PC-3 (cell line): ENCODE results near the gene SLC4A2. TPM values are rescaled to one million over a fixed set of nuclear protein-coding genes. Genes with fewer than 3 reads are reported as not detected.
A peak's percentile ranks its signal among the peaks of the same experiment; 100 is the strongest.

Experiments used
- ATAC-seq: fragments of 200-7000 bp; cut with Tn5 transposase; 2 replicates; pipeline ENCODE4 v1.9.1; 2020; ENCODE audit warnings: mild to moderate bottlenecking, moderate library complexity
- BruUV-seq: library from RNA; stranded (reverse); fragments of 400-500 nt; replicated peaks from 2 replicates; lab custom pipeline; 2021; lab: Mats Ljungman, UMichigan
- CTCF ChIA-PET: fragments of 300-600 bp; sonication (Branson Sonifier 250); formaldehyde crosslinking; loops from one replicate; lab custom pipeline; 2022; ENCODE audit warnings: antibody characterized with exemption; lab: Charles Lee
- POLR2A ChIA-PET: fragments of 300-600 bp; sonication (Branson Sonifier 250); formaldehyde crosslinking; loops from one replicate; lab custom pipeline; 2022; ENCODE audit warnings: antibody characterized with exemption; ENCODE audit not compliant: unreplicated experiment; lab: Charles Lee
- DNase-seq: peaks from one replicate; pipeline ENCODE4 v3.0.0-alpha.2; 2015
- H2AFZ ChIP-seq: fragments of 300-600 bp; sonication (generic); 2 replicates; pipeline ENCODE4 v1.6.0; 2016; ENCODE audit warnings: antibody characterized with exemption, low read length
- H3F3A ChIP-seq: fragments of 300-600 bp; sonication (generic); one replicate; pipeline ENCODE4 v1.6.0; 2017; ENCODE audit warnings: antibody characterized with exemption, low read length, control low read depth, mild to moderate bottlenecking; ENCODE audit not compliant: unreplicated experiment
- H3K27ac ChIP-seq: fragments of 300-600 bp; sonication (generic); 2 replicates; pipeline ENCODE4 v1.5.1; 2016; ENCODE audit warnings: mild to moderate bottlenecking, low read length
- H3K27me3 ChIP-seq: fragments of 300-600 bp; sonication (generic); 2 replicates; pipeline ENCODE4 v1.6.1; 2016; ENCODE audit warnings: low read length, mixed read lengths
- H3K36me3 ChIP-seq: fragments of 300-600 bp; sonication (generic); 2 replicates; pipeline ENCODE4 v1.6.1; 2016; ENCODE audit warnings: low read depth, mixed run types, low read length, mixed read lengths
- H3K4me1 ChIP-seq: fragments of 300-600 bp; sonication (generic); 2 replicates; pipeline ENCODE4 v1.5.1; 2016; ENCODE audit warnings: low read length; ENCODE audit not compliant: insufficient read depth
- H3K4me2 ChIP-seq: fragments of 300-600 bp; sonication (generic); 2 replicates; pipeline ENCODE4 v1.6.0; 2016; ENCODE audit warnings: low read length
- H3K4me3 ChIP-seq: fragments of 300-600 bp; sonication (generic); 2 replicates; pipeline ENCODE4 v1.5.1; 2016; ENCODE audit warnings: mild to moderate bottlenecking, low read length, mixed read lengths
- H3K79me2 ChIP-seq: fragments of 300-600 bp; sonication (generic); 2 replicates; pipeline ENCODE4 v1.6.1; 2017; ENCODE audit warnings: low read length, mixed read lengths
- H3K9ac ChIP-seq: fragments of 300-600 bp; sonication (generic); 2 replicates; pipeline ENCODE4 v1.6.0; 2016; ENCODE audit warnings: mild to moderate bottlenecking, low read length
- H3K9me2 ChIP-seq: fragments of 300-600 bp; sonication (generic); replicated peaks from 2 replicates; pipeline ENCODE4 v1.6.1; 2016; ENCODE audit warnings: mixed run types, low read length, mixed read lengths
- H3K9me3 ChIP-seq: fragments of 300-600 bp; sonication (generic); 2 replicates; pipeline ENCODE4 v1.6.1; 2016; ENCODE audit warnings: low read length, mixed read lengths
- H4K20me1 ChIP-seq: fragments of 300-600 bp; sonication (generic); 2 replicates; pipeline ENCODE4 v1.6.1; 2016; ENCODE audit warnings: low read length, mixed read lengths
- CTCF ChIP-seq: fragments of 300-600 bp; sonication (generic); conservative IDR thresholded peaks from 2 replicates; pipeline ENCODE4 v1.5.1; 2017; ENCODE audit warnings: antibody characterized with exemption, low read depth, mild to moderate bottlenecking, low read length
- EZH2 ChIP-seq: fragments of 300-600 bp; sonication (generic); IDR thresholded peaks from one replicate; pipeline ENCODE4 v1.6.1; 2017; ENCODE audit warnings: antibody characterized with exemption, mild to moderate bottlenecking, low read length; ENCODE audit not compliant: unreplicated experiment
- EZH2phosphoT487 ChIP-seq: fragments of 300-600 bp; sonication (generic); IDR thresholded peaks from 2 replicates; pipeline ENCODE4 v1.6.1; 2018; ENCODE audit warnings: mild to moderate bottlenecking, antibody characterized with exemption, low read length, borderline replicate concordance
- intact Hi-C: fragments of 100-400 bp; cut with micrococcal nuclease; formaldehyde crosslinking; loops from 2 replicates; pipeline ENCODE4 v1.9.0; 2023
- total RNA-seq: library from RNA; depleted of rRNA; stranded (reverse); fragments of >200 nt; gene quantifications from 2 replicates; pipeline ENCODE4 v1.2.3, GENCODE V29; 2014

The SLC4A2 gene
- total RNA-seq, 1 experiment from 2014 or later: 284 TPM

DNA sequence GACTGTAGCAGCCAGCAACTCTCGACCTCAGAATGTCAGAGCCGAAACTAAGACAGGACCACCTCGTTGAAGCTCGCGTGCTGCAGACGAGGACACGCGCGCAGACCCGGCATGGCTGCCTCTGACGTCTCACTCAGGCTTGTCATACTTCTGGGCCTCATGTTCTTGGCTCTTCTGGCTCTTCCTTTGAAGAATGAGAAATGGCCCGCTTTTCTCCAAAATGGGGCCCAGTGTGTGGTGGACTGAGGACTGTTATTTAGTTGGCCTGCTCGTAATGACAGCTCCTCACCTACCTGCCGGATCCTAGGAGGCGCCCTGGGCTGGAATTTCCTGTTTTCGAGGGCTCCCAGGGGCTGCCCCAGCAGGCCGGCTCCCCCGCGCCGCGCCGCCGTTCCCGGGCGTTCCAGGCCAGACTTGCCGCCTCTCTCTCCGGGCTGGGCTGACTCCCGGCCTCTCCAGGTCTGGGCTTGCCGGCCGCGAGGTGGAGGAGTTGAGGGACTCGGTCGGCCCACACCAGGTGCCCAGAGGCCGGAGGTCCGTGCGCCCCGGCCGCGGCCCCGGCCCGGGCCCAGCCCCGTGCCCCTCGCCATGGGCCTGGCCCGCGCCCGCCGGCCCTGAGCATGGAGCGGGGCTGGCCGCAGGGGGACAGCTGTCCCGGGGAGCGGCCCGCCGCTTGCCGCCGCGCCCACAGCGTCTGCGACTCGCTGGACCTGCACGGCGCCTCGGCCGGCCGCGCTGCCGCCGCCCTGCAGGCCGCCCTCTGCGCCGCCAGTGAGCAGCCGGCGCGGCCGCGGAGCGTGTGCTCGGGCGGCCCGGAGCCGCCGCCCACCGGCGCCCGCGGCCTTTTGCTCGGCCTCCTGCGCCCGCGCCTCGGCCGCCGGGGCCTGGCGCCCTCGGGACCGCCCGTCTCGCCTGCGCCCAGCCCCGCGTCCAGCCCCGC is 55.0 kb downstream of the SLC4A2 start:
- Histone ChIP-seq H2AFZ (no peak overlapping the region; the same call in 1 of the 2 replicates), H3K9ac (no peak overlapping the region), H3K4me2 (peak overlapping the region; percentile 84), H4K20me1 (peaks cover 23% of the 10 kb centered on the region; the same call in 1 of the 2 replicates), H3K9me2 (no peaks in the 10 kb centered on the region), H3K79me2 (peaks cover 45% of the 10 kb centered on the region), H3K27ac (peak overlapping the region; percentile 49), H3K4me1 (peaks cover 28% of the 10 kb centered on the region), H3K27me3 (no peaks in the 10 kb centered on the region), H3K9me3 (no peaks in the 10 kb centered on the region), H3K4me3 (peak overlapping the region; percentile 52), H3K36me3 (no peaks in the 10 kb centered on the region), H3F3A (peaks cover 7% of the 10 kb centered on the region)
- ChIA-PET CTCF (interaction anchor here (0.7 kb wide), 1 partner anchor 145 kb away, joined by 3 read pairs; no protein-coding TSS in a partner anchor), POLR2A (no interaction called here)
- ATAC-seq: peak; percentile 12
- peak; percentile 43 for DNase-seq
- no peak for TF ChIP-seq EZH2
- TF ChIP-seq CTCF: no peak
- no peak for TF ChIP-seq EZH2phosphoT487
- intact Hi-C loops: loop anchor here (5.0 to 10.0 kb wide), 3 partner anchors 37 to 217 kb away; partner anchors contain the start of gene KCNH2
- no TSS peak for BruUV-seq

DNA sequence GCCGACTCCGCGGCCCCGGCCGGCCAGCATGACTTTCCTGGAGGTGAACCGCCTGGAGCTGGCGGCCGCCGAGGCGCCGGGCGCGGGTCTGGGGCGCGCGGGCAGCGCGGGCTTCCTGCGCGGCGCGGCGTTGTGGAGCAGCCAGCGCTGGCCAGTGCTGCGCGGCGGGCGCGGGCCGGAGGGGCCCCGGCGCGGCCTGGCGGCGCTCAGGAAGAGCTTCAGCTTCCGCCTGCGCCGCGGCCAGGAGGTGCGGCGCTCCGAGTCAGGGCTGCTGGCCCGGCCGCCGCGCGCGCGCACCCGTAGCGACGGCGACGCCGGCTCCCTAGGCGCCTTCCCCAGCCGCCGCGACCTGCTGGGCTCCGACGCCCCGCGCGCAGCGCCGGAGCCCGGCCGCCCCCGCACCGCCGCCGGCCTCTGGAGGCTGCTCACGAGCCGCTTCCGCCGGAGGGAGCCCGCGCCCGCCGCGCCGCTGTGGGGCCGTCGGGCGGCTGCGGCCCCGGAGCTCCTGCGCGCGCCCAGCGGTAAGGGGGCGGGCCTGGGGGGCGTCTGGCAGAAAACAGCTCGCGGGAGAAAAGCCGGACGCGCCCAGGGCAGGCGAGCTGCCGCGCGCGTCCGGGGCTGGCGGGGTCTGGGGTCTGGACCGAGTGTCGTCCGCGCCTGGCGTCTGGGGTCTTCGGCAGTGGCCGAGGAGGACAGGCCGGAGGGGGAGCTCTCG is 55.9 kb downstream of the SLC4A2 start:
- ATAC-seq (peak; percentile 12), DNase-seq (peak; percentile 23)
- Histone ChIP-seq H3K4me1 (peaks cover 28% of the 10 kb centered on the region), H3K27ac (no peak overlapping the region), H3F3A (peaks cover 7% of the 10 kb centered on the region), H3K9me2 (no peaks in the 10 kb centered on the region), H4K20me1 (peaks cover 23% of the 10 kb centered on the region; the same call in 1 of the 2 replicates), H3K4me2 (peak overlapping the region; percentile 78), H3K27me3 (no peaks in the 10 kb centered on the region), H3K9ac (no peak overlapping the region), H3K79me2 (peaks cover 42% of the 10 kb centered on the region), H3K4me3 (peak overlapping the region; percentile 53), H3K9me3 (no peaks in the 10 kb centered on the region), H2AFZ (no peak overlapping the region), H3K36me3 (no peaks in the 10 kb centered on the region)
- BruUV-seq: no TSS peak
- no peak for TF ChIP-seq CTCF
- TF ChIP-seq EZH2: no peak
- no peak for TF ChIP-seq EZH2phosphoT487
- POLR2A ChIA-PET: interaction anchor here (0.6 kb wide), 1 partner anchor 56 kb away, joined by 3 read pairs; no protein-coding TSS in a partner anchor
- CTCF ChIA-PET: interaction anchor here (0.7 to 1.0 kb wide), 2 partner anchors 24 to 150 kb away, joined by 3 read pairs; no protein-coding TSS in a partner anchor
- intact Hi-C loops: loop anchor here (10.0 kb wide), 1 partner anchor 140 kb away; the partner anchor contains the start of gene KCNH2
